BJ (cell line): ENCODE data around the gene STK25. TPM values are rescaled to one million over a fixed set of nuclear protein-coding genes. Genes with fewer than 3 reads are reported as not detected.
"Not testable (repeated sequence)": the region's sequence is repeated elsewhere in the genome, so short reads cannot be mapped to it uniquely, and the experiment has no call there.

ENCODE experiments used
- CTCF ChIA-PET: fragments of 350-600 bp; formaldehyde crosslinking; extraction: SDS; loops from one replicate; lab custom pipeline; 2021; ENCODE audit warnings: antibody characterized with exemption, inconsistent platforms; lab: Yijun Ruan, JAX
- POLR2A ChIA-PET: fragments of 300-600 bp; sonication (Branson Sonifier 250); formaldehyde crosslinking; extraction: SDS; loops from one replicate; lab custom pipeline; 2021; ENCODE audit warnings: antibody characterized with exemption; lab: Charles Lee
- DNase-seq: peaks from one replicate; pipeline ENCODE4 v3.0.0-alpha.2; 2011; ENCODE audit warnings: low read depth
- H3K27me3 ChIP-seq: 2 replicates; pipeline ENCODE4 v1.6.0; 2011; ENCODE audit warnings: low read length; ENCODE audit not compliant: control insufficient read depth, insufficient read depth
- H3K36me3 ChIP-seq: 2 replicates; pipeline ENCODE4 v1.5.1; 2011; ENCODE audit warnings: low read length; ENCODE audit not compliant: control insufficient read depth, insufficient read depth
- H3K4me3 ChIP-seq: 2 replicates; pipeline ENCODE4 v1.5.1; 2011; ENCODE audit warnings: low read depth, mild to moderate bottlenecking, control low read depth, low read length
- polyA plus RNA-seq: library from polyadenylated mRNA; depleted of rRNA; stranded (reverse); fragments of >200 nt; gene quantifications from 2 replicates; pipeline ENCODE4 v1.2.3, GENCODE V29; 2011
- TF ChIP-seq, protein P1 (sequence below): IDR thresholded peaks from 2 replicates; pipeline ENCODE4 v1.5.1; 2011; ENCODE audit warnings: low read depth, mild to moderate bottlenecking, control low read depth, inconsistent platforms, low read length, moderate library complexity; ENCODE audit not compliant: insufficient read depth

STK25 gene
- polyA plus RNA-seq, 1 experiment = 386 TPM

DNA sequence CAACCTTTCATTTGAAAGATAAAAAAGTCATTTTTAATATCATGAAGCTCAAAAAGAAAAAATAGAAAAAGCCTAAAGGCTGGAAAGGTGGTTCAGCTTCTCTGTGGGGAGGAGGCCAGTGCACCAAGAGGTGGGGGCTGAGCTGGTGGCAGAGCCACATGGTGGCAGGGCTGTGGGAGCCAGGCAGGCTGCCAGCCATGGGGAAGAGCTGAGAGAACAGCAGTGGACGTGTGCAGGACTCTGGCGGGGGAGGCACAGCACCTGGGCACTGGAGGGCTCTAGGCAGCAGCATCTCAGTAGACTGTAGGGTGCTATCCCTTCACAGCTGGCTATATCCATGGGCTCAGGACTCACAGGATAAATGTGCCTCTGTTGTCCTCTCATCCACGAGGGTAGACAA is 47.8 kb downstream of the STK25 start:
- ChIA-PET CTCF (interaction anchor here (0.9 to 1.6 kb wide), 2 partner anchors 13 to 19 kb away, joined by 3 to 5 read pairs; no protein-coding TSS in a partner anchor), POLR2A (no interaction called here)
- H3K36me3 ChIP-seq = peaks cover 2% of the 10 kb centered on the region; the same call in 1 of the 2 replicates
- no peak for DNase-seq
- H3K27me3 ChIP-seq = no peaks in the 10 kb centered on the region
- no peak overlapping the region for H3K4me3 ChIP-seq
- TF ChIP-seq, protein P1, sequence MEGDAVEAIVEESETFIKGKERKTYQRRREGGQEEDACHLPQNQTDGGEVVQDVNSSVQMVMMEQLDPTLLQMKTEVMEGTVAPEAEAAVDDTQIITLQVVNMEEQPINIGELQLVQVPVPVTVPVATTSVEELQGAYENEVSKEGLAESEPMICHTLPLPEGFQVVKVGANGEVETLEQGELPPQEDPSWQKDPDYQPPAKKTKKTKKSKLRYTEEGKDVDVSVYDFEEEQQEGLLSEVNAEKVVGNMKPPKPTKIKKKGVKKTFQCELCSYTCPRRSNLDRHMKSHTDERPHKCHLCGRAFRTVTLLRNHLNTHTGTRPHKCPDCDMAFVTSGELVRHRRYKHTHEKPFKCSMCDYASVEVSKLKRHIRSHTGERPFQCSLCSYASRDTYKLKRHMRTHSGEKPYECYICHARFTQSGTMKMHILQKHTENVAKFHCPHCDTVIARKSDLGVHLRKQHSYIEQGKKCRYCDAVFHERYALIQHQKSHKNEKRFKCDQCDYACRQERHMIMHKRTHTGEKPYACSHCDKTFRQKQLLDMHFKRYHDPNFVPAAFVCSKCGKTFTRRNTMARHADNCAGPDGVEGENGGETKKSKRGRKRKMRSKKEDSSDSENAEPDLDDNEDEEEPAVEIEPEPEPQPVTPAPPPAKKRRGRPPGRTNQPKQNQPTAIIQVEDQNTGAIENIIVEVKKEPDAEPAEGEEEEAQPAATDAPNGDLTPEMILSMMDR = no peak

GRCh38 chr2:241459520-241459919 is 48.9 kb downstream of the STK25 start:
- POLR2A ChIA-PET = no interaction called here
- TF ChIP-seq, protein P1 = no peak
- H3K27me3 ChIP-seq = no peaks in the 10 kb centered on the region
- no peak overlapping the region for H3K4me3 ChIP-seq
- peaks cover 2% of the 10 kb centered on the region; the same call in 1 of the 2 replicates for H3K36me3 ChIP-seq
- no peak for DNase-seq
- CTCF ChIA-PET = no interaction called here

GRCh38 chr2:241458687-241459086 is 49.7 kb downstream of the STK25 start:
- POLR2A ChIA-PET = no interaction called here
- H3K36me3 ChIP-seq = peaks cover 2% of the 10 kb centered on the region; the same call in 1 of the 2 replicates
- DNase-seq = no peak
- TF ChIP-seq, protein P1 = no peak
- H3K4me3 ChIP-seq = no peak overlapping the region
- CTCF ChIA-PET = no interaction called here
- H3K27me3 ChIP-seq = no peaks in the 10 kb centered on the region

- Histone ChIP-seq H3K4me3 (no peak overlapping the region), H3K36me3 (no peaks in the 10 kb centered on the region), H3K27me3 (no peaks in the 10 kb centered on the region)
- ChIA-PET CTCF (no interaction called here), POLR2A (no interaction called here)
- TF ChIP-seq, protein P1 = no peak
- DNase-seq = no peak
Observed at GRCh38 chr2:241456546-241456945, 51.8 kb downstream of the STK25 start.

DNA sequence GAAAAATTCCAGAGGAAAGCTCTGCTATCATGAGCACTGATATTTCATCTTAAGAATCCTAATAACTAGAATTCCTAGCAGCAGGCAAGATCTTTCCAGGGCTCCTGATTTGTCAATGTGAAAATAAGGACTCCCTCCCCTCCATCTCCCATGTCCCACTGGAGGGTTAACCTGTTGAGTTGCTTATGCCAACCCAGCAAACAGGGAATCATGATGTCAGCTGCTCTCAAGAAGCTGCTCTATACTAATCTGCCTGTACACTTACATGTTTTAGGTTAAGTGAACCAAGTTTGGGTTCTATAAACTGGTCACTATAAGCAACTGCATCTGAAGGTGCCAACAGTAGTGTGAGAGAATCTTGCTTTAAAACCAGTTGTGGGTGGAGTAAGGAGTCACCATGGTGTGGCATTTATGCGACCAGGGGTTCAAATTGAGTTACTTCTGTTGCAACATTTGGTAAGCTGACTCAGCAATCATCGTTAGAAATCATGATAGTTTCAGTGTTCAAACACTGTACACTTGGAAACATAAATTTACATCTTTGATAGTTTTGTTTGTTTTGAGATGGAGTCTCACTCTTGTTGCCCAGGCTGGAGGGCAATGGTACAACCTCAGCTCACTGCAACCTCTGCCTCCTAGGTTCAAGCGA is 53.4 kb downstream of the STK25 start:
- Histone ChIP-seq H3K36me3 (no peaks in the 10 kb centered on the region), H3K27me3 (no peaks in the 10 kb centered on the region), H3K4me3 (no peak overlapping the region)
- TF ChIP-seq, protein P1 = no peak
- ChIA-PET POLR2A (no interaction called here), CTCF (no interaction called here)
- DNase-seq = no peak

GRCh38 chr2:241453919-241454318 is 54.5 kb downstream of the STK25 start:
- H3K36me3 ChIP-seq, H3K27me3 ChIP-seq, POLR2A ChIA-PET, H3K4me3 ChIP-seq, DNase-seq, CTCF ChIA-PET: not testable (repeated sequence)
